Stimulated activated CD4-positive, alpha-beta T cell treated with anti-CD3 and anti-CD28 coated beads, Interleukin-2, amount 100 ng/mL, for 48 hours (primary cell): ENCODE results near the gene CD109.
"Not testable (repeated sequence)": the region's sequence is repeated elsewhere in the genome, so short reads cannot be mapped to it uniquely, and the experiment has no call there.

ENCODE experiments used
- DNase-seq, 2 donors: peaks; one replicate each; pipeline ENCODE4 v3.0.0-alpha.2; 2020

Gene CD109

DNA sequence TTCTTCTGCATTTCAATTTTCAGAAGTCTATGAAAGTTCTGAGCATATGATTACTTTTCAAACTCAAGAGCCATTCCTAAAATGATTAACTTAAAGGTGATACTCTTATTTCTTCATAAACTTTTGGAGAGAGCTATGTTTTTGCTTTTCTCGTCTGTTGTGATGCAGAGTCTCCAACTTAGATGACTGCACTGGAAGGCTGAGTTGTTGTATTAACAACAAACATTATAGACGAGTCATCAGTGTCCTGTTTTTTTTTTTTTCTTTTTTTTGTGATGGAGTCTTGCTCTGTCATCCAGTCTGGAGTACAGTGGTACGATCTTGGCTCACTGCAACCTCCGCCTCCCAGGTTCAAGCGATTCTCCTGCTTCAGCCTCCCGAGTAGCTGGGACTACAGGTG, 101.9 kb downstream of the CD109 start:
- no peak for DNase-seq

DNA sequence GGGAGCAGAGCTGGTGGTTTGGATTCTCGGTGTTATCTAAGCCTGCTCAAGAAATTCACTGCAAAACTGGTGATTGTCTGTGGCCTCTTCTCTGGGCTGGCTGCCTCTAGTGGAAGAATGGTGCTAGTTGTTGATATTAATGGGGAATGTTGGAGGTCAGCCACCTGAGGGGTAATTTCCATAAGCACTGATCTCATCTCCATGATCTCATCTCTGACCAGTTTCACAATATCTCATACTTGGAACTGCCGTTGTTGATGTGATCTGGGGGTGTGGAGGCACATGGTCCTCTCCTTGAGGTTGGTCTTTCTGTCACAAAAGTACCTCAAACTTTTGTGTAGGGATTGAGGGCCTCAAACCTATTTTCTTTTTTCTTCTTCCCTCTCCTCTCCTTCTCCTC, 102.6 kb downstream of the CD109 start:
- DNase-seq: no peak

- DNase-seq: no peak
These were observed 105.0 kb downstream of the CD109 start for GRCh38 chr6:73800997-73801396.

GRCh38 chr6:73801652-73802268, 105.8 kb downstream of the CD109 start:
- no peak for DNase-seq

- DNase-seq: no peak
These were observed 106.4 kb downstream of the CD109 start for GRCh38 chr6:73802366-73802765.

GRCh38 chr6:73803562-73804241, 107.7 kb downstream of the CD109 start:
- no peak for DNase-seq

- DNase-seq: not testable (repeated sequence)
These were observed 109.2 kb downstream of the CD109 start for GRCh38 chr6:73805221-73805620.

GRCh38 chr6:73805982-73806381, 110.0 kb downstream of the CD109 start:
- not testable (repeated sequence) for DNase-seq

DNA sequence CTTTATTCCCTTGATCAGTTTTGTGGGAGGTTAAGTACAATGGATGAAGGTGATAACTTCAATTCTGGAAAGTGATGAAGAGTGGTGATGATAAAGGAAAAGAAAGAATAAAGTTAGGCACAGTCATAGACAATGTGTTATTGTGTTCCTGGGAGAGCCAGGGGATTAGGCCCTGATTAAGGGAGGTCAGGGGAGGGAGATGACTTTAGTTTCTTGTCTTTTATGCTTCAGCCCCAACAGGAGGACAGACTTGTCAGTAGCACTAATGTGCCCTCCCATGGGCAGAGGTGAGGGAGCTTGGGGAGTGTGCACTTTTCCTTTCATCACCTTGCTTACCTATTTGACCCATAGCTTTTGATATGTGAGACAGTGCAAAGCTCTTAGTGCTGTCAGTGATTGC, 115.7 kb downstream of the CD109 start:
- no peak for DNase-seq

DNA sequence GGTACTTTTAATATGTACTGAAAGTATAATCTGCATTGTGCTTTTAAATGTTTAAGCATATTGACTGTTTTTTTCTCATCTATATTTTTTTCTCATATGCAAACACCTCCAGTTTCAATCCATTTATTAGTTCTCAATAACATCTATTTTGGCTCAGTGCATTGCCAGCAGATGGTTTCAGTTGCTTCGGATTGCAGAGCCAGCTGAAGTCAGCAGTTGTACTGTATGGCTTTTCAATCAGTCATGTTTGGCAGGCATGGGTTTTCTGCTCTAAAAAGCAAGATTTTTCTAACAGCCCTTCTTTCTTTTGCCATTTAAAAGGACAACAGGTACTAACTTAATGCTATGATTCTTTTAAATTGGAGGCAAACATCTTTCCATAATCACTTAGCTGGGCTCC, 121.2 kb downstream of the CD109 start:
- DNase-seq: no peak

- no peak for DNase-seq
These were observed 127.2 kb downstream of the CD109 start for GRCh38 chr6:73823046-73823735.

GRCh38 chr6:73823832-73824231, 127.8 kb downstream of the CD109 start:
- no peak for DNase-seq

DNA sequence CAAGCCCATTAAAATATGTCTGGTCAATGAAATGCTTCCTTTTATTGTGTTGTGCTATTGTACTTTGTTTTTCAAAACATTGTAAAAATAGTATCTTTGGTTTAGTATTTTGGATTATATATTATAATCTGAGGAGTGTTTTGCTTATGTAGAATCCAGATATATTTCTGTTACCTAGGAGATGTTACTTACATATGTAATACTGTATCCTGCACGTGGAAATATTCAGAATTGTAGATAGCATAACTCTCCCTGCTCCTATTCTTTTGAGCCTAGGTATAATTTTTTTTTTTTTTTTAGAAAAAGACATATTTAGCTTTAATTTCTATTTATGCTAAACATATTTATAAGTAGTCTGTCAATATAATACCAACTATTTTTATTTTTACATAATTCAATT, 130.6 kb downstream of the CD109 start:
- no peak for DNase-seq

- DNase-seq: no peak
These were observed 134.1 kb downstream of the CD109 start for GRCh38 chr6:73830119-73830518.

GRCh38 chr6:73832313-73832712, 136.3 kb downstream of the CD109 start:
- DNase-seq: no peak

DNA sequence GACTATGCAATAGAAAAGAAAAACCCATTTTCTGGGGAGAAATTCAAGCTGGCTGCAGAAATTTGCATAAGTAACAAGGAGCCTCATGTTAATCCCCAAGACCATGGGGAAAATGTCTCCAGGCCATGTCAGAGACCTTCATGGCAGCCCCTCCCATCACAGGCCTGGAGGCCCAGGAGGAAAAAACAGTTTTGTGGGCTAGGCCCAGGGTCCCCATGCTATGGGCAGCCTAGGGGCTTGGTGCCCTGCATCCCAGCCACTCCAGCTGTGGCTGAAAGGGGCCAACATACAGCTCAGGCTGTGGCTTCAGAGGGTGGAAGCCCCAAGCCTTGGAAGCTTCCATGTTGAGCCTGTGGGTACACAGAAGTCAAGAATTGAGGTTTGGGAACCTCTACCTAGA, 148.7 kb downstream of the CD109 start:
- not testable (repeated sequence) for DNase-seq

DNA sequence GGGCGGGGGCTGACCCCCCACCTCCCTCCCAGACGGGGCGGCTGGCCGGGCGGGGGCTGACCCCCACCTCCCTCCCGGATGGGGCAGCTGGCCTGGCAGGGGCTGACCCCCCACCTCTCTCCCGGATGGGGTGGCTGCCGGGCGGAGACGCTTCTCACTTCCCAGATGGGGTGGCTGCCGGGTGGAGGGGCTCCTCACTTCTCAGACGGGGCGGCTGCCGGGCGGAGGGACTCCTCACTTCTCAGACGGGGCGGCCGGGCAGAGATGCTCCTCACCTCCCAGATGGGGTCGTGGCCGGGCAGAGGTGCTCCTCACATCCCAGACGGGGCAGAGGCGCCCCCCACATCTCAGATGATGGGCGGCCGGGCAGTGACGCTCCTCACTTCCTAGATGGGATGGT, 155.0 kb downstream of the CD109 start:
- not testable (repeated sequence) for DNase-seq

DNA sequence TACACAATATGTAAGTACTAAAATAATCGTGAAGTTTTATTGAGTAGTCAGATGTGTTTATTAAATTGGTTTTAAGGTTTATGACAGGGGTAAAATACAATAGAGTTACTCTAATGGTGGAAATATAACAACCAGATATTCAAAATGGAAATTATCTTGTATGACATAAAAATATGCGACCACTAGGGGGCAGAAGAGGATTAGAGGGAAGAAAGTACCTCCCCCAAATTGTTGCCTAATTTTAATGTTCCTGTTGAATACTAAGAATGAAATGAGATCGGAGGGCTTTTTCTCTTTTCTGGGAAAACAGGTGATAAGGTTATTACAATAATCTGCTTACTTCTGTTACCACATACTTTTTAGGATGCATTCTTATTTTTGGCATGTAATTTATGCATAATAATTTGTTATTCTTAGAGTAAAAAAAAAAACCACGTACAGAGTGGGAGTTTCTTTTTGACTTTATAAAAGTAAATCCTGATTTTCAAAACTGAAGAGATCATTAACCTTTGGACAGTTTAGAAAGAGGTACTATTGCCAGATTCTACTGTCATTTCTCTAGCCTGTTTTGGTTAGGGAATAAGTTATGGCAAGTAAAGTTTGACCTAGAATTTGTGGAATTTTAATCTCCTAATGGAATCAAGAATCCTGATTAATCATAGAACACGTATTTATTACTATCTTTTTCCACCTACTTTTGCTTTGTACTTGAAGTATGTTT, 159.2 kb downstream of the CD109 start:
- peak; percentile 10 to 27 for DNase-seq

- DNase-seq: no peak
These were observed 161.4 kb downstream of the CD109 start for GRCh38 chr6:73857341-73857890.

DNA sequence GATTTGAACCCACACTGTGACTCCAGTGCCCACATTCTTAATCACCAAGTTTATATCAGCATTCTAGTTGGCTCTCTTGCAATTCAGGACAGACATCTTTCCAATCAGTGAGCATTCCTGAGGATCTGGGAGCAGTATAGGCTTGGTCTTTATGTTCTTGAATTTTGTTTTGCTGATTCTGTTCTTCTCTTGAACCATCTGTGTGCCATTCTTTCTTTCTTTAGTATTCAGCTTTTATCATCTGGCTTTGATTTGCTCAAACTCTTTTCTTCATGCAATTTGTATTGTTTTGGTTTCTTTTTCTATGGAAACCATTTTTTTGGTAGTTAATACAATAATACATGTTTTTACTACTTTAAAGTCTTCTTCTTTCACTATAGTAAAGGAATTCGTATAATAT, 162.4 kb downstream of the CD109 start:
- no peak for DNase-seq

GRCh38 chr6:73860303-73860702, 164.3 kb downstream of the CD109 start:
- no peak for DNase-seq

DNA sequence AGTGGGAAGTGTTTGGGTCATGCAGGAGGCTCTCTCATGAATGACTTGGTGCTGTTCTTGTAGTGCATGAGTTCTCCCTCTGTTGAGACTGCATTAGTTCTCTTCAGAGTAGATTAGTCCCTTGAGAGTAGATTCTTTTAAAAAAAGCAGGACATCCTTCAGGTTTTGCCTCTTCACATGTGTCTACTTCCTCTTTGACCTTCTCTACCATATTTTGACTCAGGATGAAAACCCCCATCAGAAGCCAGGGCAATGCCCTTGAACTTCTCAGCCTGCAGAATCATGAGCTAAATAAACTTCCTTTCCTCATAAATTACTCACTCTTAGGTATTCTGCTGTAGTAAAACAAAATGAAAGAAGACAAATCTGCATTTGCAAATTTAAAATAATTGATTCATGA, 170.3 kb downstream of the CD109 start:
- no peak for DNase-seq

DNA sequence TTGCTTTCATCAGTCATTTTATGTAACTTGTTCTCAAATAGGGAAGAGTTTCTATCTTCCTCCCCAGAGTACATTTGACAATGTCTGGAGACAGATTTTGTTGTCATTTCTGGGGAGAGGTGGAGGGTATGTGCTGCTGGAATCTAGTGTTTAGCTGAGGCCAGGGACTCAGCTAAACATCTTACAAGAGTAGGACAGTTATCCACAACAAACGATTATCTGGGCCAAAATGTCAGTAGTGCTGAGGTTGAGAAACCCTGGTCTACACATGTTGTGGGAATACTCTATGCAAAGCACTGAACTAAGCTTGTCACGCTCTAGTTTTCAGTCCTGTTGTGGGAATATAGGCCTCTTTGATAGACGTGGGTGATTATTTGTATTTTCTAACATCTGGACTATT, 171.4 kb downstream of the CD109 start:
- no peak for DNase-seq
